ENCODE measurements around the gene CBARP.

Gene CBARP

GRCh38 chr19:1229056-1229923 is 8.5 kb downstream of the CBARP start:
- DNase-seq (ENCODE audit: low read depth, low spot score), result no peak
- POLR2A ChIA-PET, result interaction anchor here (1.0 kb wide), 1 partner anchor 12 kb away, joined by 3 read pairs; no protein-coding TSS in a partner anchor
- CTCF ChIA-PET, result interaction anchor here (1.2 kb wide), 1 partner anchor 13 kb away, joined by 3 read pairs; no protein-coding TSS in a partner anchor
- H3K4me3 ChIP-seq (ENCODE audit: low read depth, low read length), result no peak overlapping the region
- TF ChIP-seq CTCF (IDR thresholded peaks at IDR 0.05; ENCODE audit: insufficient read depth, low read length, missing control alignments), result no peak

DNA sequence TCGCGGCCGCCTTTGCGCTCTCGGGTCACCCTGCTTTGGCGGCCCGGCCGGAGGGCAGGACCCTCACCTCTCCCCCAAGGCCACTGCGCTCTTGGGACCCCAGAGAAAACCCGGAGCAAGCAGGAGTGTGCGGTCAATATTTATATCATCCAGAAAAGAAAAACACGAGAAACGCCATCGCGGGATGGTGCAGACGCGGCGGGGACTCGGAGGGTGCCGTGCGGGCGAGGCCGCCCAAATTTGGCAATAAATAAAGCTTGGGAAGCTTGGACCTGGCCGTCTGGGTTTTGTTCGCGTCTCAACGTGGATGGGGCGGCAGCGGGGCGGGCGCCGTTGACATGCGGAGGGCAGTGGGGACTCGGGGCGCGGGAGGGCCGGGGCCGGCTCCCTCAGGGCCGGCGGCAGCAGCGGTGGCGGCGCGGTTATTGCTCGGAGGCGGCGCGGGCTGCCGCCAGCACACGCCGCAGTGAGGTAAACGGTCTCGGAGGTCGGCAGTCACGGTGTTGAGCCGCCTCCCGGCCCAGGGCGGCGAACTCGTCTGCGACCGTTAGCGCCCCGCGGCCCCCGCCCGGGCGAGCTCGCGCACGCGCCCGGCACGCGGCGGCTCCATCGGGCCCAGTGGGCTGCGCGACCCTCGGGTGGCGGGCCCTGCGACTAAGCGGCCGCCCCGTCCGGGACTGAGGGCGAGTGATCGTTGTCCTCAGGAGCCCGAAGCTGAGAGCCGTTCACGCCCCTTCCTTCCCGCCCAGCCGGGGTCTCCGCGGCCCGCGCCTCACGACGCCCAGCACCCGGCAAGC is 9.4 kb downstream of the CBARP start:
- no peak for TF ChIP-seq CTCF (IDR thresholded peaks at IDR 0.05; ENCODE audit: insufficient read depth, low read length, missing control alignments)
- H3K4me3 ChIP-seq (ENCODE audit: low read depth, low read length), result no peak overlapping the region
- ChIA-PET POLR2A (no interaction called here), CTCF (interaction anchor here (1.1 to 1.2 kb wide), 2 partner anchors 10 to 12 kb away, joined by 3 read pairs; no protein-coding TSS in a partner anchor)
- no peak for DNase-seq (ENCODE audit: low read depth, low spot score)

DNA sequence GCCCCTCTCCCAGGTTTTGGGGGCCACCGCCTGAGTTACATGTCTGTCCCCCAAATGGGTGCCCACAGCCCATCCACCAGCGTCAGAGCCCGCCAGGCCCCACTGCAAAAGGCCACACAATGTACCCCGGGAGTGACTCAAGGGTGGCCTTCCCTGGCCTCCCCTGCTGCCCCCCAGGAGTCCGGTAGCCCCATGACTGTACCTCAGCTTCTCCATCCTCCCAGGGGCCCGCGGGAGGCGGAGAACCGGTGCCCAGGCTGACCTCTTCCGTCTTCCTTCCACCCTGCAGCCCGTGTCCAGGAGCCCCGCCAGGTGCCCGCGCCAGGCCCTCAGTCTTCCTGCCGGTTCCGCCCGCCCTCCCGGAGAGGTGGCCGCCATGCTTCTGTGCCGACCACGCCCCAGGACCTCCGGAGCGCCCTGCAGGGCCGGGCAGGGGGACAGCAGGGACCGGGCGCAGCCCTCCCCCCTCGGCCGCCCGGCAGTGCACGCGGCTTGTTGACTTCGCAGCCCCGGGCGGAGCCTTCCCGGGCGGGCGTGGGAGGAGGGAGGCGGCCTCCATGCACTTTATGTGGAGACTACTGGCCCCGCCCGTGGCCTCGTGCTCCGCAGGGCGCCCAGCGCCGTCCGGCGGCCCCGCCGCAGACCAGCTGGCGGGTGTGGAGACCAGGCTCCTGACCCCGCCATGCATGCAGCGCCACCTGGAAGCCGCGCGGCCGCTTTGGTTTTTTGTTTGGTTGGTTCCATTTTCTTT is 10.3 kb downstream of the CBARP start:
- TF ChIP-seq CTCF (IDR thresholded peaks at IDR 0.05; ENCODE audit: insufficient read depth, low read length, missing control alignments), result no peak
- CTCF ChIA-PET, result interaction anchor here (1.1 to 1.2 kb wide), 2 partner anchors 11 to 13 kb away, joined by 3 read pairs; no protein-coding TSS in a partner anchor
- H3K4me3 ChIP-seq (ENCODE audit: low read depth, low read length), result no peak overlapping the region
- POLR2A ChIA-PET, result no interaction called here
- DNase-seq (ENCODE audit: low read depth, low spot score), result no peak

DNA sequence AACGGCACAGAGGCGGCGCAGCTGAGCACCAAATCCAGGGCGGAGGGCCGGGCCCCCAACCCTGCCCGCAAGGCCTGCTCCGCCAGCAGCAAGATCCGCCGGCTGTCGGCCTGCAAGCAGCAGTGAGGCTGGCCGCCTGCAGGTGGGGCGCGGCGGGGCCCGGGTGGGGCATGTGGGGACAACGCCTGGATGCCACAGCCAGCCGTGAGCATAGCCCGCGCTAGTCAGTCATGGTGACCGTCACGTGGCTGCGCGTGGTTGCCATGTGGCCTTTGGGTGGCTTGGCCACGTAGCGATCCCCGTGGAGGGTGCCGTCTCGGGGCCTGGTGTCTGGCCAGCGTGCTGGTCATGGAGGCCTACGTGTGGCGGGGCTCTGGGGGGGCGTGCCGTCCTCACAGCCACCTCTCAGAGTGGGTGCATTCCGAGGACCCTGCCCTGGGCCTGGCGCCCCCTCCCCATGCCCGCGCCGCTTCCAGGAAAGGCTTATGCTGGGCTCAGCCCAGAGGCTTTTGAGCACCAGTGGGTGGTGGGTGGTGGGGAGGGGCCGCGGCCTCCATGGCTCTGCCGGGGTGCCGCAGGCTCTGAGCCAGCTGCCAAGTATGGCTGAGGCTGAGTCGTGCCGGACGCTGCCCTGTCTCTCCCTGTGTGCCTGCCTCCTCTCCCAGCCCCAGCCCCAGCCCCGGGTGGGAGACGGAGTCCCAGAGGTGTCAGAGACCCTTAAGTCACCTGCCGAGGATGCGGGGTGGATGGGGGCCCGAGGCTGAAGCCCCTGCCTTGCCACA is 11.1 kb downstream of the CBARP start:
- ChIA-PET CTCF (interaction anchor here (1.2 to 1.4 kb wide), 3 partner anchors 10 to 32 kb away, joined by 3 to 5 read pairs (median 3); no protein-coding TSS in a partner anchor), POLR2A (no interaction called here)
- H3K4me3 ChIP-seq (ENCODE audit: low read depth, low read length), result no peak overlapping the region
- no peak for TF ChIP-seq CTCF (IDR thresholded peaks at IDR 0.05; ENCODE audit: insufficient read depth, low read length, missing control alignments)
- DNase-seq (ENCODE audit: low read depth, low spot score), result no peak

GRCh38 chr19:1226227-1226518 is 11.6 kb downstream of the CBARP start:
- POLR2A ChIA-PET, result no interaction called here
- no peak for DNase-seq (ENCODE audit: low read depth, low spot score)
- TF ChIP-seq CTCF (IDR thresholded peaks at IDR 0.05; ENCODE audit: insufficient read depth, low read length, missing control alignments), result no peak
- H3K4me3 ChIP-seq (ENCODE audit: low read depth, low read length), result no peak overlapping the region
- CTCF ChIA-PET, result interaction anchor here (1.2 to 1.4 kb wide), 2 partner anchors 10 to 31 kb away, joined by 3 to 5 read pairs; no protein-coding TSS in a partner anchor

Data from AG04449 (cell line).